GM12878 (cell line): ENCODE data around the gene LOX. TPM values are rescaled to one million over a fixed set of nuclear protein-coding genes. Genes with fewer than 3 reads are reported as not detected.

Experiments
- ATAC-seq: fragments of 200-7000 bp; cut with Tn5 transposase; 3 replicates; pipeline ENCODE4 v1.9.1; 2020; ENCODE audit warnings: mild to moderate bottlenecking, moderate library complexity
- BruUV-seq: library from RNA; stranded (reverse); fragments of 400-500 nt; replicated peaks from 2 replicates; lab custom pipeline; 2021; lab: Mats Ljungman, UMichigan
- CTCF ChIA-PET: fragments of 300-600 bp; sonication (Branson Sonifier 250); formaldehyde crosslinking; extraction: SDS; loops from one replicate; lab custom pipeline; 2021; ENCODE audit warnings: inconsistent platforms; lab: Yijun Ruan, JAX
- POLR2A ChIA-PET: fragments of 350-600 bp; formaldehyde crosslinking; extraction: SDS; loops from one replicate; lab custom pipeline; 2021; ENCODE audit warnings: inconsistent platforms; lab: Charles Lee
- RAD21 ChIA-PET: fragments of 300-600 bp; sonication (Branson Sonifier 250); formaldehyde crosslinking; loops from one replicate; lab custom pipeline; 2023; ENCODE audit warnings: antibody characterized with exemption; ENCODE audit not compliant: unreplicated experiment; lab: Charles Lee
- SMC1A ChIA-PET: fragments of 300-600 bp; sonication (Branson Sonifier 250); formaldehyde crosslinking; loops from one replicate; lab custom pipeline; 2023; ENCODE audit not compliant: unreplicated experiment, uncharacterized antibody; lab: Charles Lee
- DNase-seq: peaks from one replicate; pipeline ENCODE4 v3.0.0-alpha.2; 2011; ENCODE audit warnings: low read depth, low spot score
- FAIRE-seq: peaks from 3 replicates; lab custom pipeline; 2011; peaks lifted over from hg19 to GRCh38; lab: Jason Lieb, UNC
- H2AFZ ChIP-seq: 2 replicates; pipeline ENCODE4 v1.6.0; 2011; ENCODE audit warnings: low read depth, low read length, control low read depth; ENCODE audit not compliant: control insufficient read depth
- H3K27ac ChIP-seq: 2 replicates; pipeline ENCODE4 v1.5.1; 2011; ENCODE audit warnings: control low read depth; ENCODE audit not compliant: control insufficient read depth, insufficient read depth
- H3K27me3 ChIP-seq, 2 experiments: replicated peaks in 1 of 2; 2 replicates each; pipeline versions ENCODE4 v1.6.0 to v1.6.1; 2011; ENCODE audit warnings: low read length in 1 of 2; ENCODE audit not compliant: control insufficient read depth in 2 of 2, insufficient read depth in 2 of 2
- H3K36me3 ChIP-seq, 2 experiments: 2 replicates each; pipeline ENCODE4 v1.5.1; 2011; ENCODE audit warnings: low read length in 1 of 2; ENCODE audit not compliant: control insufficient read depth in 2 of 2, insufficient read depth in 2 of 2
- H3K4me1 ChIP-seq: 2 replicates; pipeline ENCODE4 v1.6.1; 2011; ENCODE audit warnings: mild to moderate bottlenecking, low read length, moderate library complexity, mixed read lengths; ENCODE audit not compliant: control insufficient read depth, insufficient read depth
- H3K4me2 ChIP-seq: 2 replicates; pipeline ENCODE4 v1.6.0; 2011; ENCODE audit warnings: control low read depth; ENCODE audit not compliant: control insufficient read depth, insufficient read depth
- H3K4me3 ChIP-seq: fragments of 200-600 bp; sonication (generic); 2 replicates; pipeline ENCODE4 v1.5.1; 2016
- H3K79me2 ChIP-seq: 2 replicates; pipeline ENCODE4 v1.6.0; 2011; ENCODE audit warnings: low read length; ENCODE audit not compliant: control insufficient read depth, insufficient read depth
- H3K9ac ChIP-seq: 2 replicates; pipeline ENCODE4 v1.8.0; 2011; ENCODE audit warnings: low read length, control low read depth, mixed read lengths; ENCODE audit not compliant: control insufficient read depth, insufficient read depth
- H3K9me3 ChIP-seq: replicated peaks from 3 replicates; pipeline ENCODE4 v1.5.1; 2011; ENCODE audit warnings: mild to moderate bottlenecking, low read length; ENCODE audit not compliant: control insufficient read depth, insufficient read depth
- H4K20me1 ChIP-seq: 2 replicates; pipeline ENCODE4 v1.6.0; 2011; ENCODE audit not compliant: control insufficient read depth, insufficient read depth
- BHLHE40 ChIP-seq, 2 experiments: fragments of 450-650 bp in 1 of 2; IDR thresholded peaks; 2 replicates each; pipeline ENCODE4 v1.6.1; 2011 to 2017; ENCODE audit warnings: low read depth in 2 of 2, borderline replicate concordance in 1 of 2, improper control_type of control experiment in 1 of 2, low read length in 1 of 2, mild to moderate bottlenecking in 1 of 2
- MXI1 ChIP-seq: fragments of 150-350 bp; IDR thresholded peaks from 2 replicates; pipeline ENCODE4 v1.6.1; 2011; ENCODE audit warnings: low read depth, mild to moderate bottlenecking, inconsistent platforms, low read length, improper control_type of control experiment
- SPI1 ChIP-seq: IDR thresholded peaks from 2 replicates; pipeline ENCODE4 v1.6.1; 2011; ENCODE audit warnings: low read depth, mild to moderate bottlenecking, low read length, moderate library complexity, borderline replicate concordance; ENCODE audit not compliant: insufficient read depth
- ZNF24 ChIP-seq: fragments of 450-650 bp; IDR thresholded peaks from 2 replicates; pipeline ENCODE4 v1.6.1; 2017; ENCODE audit warnings: antibody characterized with exemption, mild to moderate bottlenecking
- ZZZ3 ChIP-seq: IDR thresholded peaks from 2 replicates; pipeline ENCODE4 v1.6.1; 2011; ENCODE audit warnings: low read depth; ENCODE audit not compliant: control insufficient read depth, insufficient read length
- WGBS: methylation state at CpG from one replicate; pipeline ENCODE4 v1.1.6; 2016; ENCODE audit warnings: low lambda C conversion rate; ENCODE audit not compliant: insufficient replicate concordance, insufficient coverage; ENCODE audit errors: missing lambda C conversion rate; 5-methylcytosine and 5-hydroxymethylcytosine counted together
- in situ Hi-C: fragments of 300-500 bp; cut with MboI; formaldehyde crosslinking; loops from 9 replicates; pipeline ENCODE4 v1.14.3; 2018; ENCODE audit warnings: mixed read lengths
- intact Hi-C: fragments of 100-400 bp; cut with micrococcal nuclease; formaldehyde crosslinking; loops from one replicate; pipeline ENCODE4 v1.14.2; 2022; ENCODE audit not compliant: unreplicated experiment
- polyA plus RNA-seq, 11 experiments: library from polyadenylated mRNA; depleted of rRNA in 4 of 11; unstranded in 6 of 11; stranded (reverse) in 5 of 11; fragments of >200 nt; fragmentation: Nextera tagmentation in 4 of 11; fragmentation: Illumina TruSeq in 1 of 11; extraction: Ambion mirVana in 4 of 11; extraction: Trizol in 1 of 11; gene quantifications; 1 replicate in 1 of 11; 2 replicates in 10 of 11; pipeline versions ENCODE4 v1.2.1 to v1.2.3, GENCODE V29; 2011 to 2016; ENCODE audit warnings: inconsistent platforms in 2 of 11, missing spikeins in 2 of 11, low read depth in 1 of 11
- total RNA-seq, 4 experiments: library from RNA; depleted of rRNA in 3 of 4; stranded (reverse); fragments of >200 nt in 3 of 4; fragmentation: Illumina TruSeq in 1 of 4; extraction: Trizol in 1 of 4; gene quantifications; 2 replicates each; pipeline versions ENCODE4 v1.2.1 to v1.2.3, GENCODE V29; 2013 to 2021

The LOX gene
- total and polyA plus RNA-seq, 10 of the 15 experiments (the other 5 are each of a cell fraction or from before 2014, with no cell fraction given): 0.03 to 0.69 (median 0.07) TPM; not detected in 1

- intact Hi-C loops: no loop called here
- Histone ChIP-seq H3K4me3 (no peak overlapping the region), H3K27ac (no peak overlapping the region), H3K4me1 (no peaks in the 10 kb centered on the region), H3K4me2 (no peak overlapping the region), H2AFZ (no peak overlapping the region), H3K9me3 (no peaks in the 10 kb centered on the region), H3K9ac (no peak overlapping the region), H4K20me1 (no peaks in the 10 kb centered on the region), H3K79me2 (no peaks in the 10 kb centered on the region), H3K36me3 (no peaks in the 10 kb centered on the region), H3K27me3 (0 out of 4 replicates have a peak, but pooled peaks cover 0 to 2% of the 10 kb centered on the region in 2 experiments)
- BruUV-seq: no TSS peak
- RAD21 ChIA-PET: interaction anchor here (0.6 kb wide), 1 partner anchor 788 kb away, joined by 4 read pairs; no protein-coding TSS in a partner anchor
- SMC1A ChIA-PET: no interaction called here
- no peak for FAIRE-seq
- CTCF ChIA-PET: interaction anchor here (0.8 to 1.2 kb wide), 2 partner anchors 9 to 18 kb away, joined by 3 to 4 read pairs; no protein-coding TSS in a partner anchor
- POLR2A ChIA-PET: no interaction called here
- in situ Hi-C loops: no loop called here
- no peak for TF ChIP-seq MXI1
- TF ChIP-seq SPI1: no peak
- no peak for TF ChIP-seq ZNF24
- TF ChIP-seq BHLHE40 (IDR thresholded peaks at IDR 0.05; ENCODE audit: borderline replicate concordance in 1 of 2, low read depth in 2 of 2, low read length in 1 of 2): no peak
- TF ChIP-seq ZZZ3: no peak
- no peak for DNase-seq
- 79% methylated on average over 7 of the region's 7 CpGs for WGBS
- no peak for ATAC-seq
Measured at GRCh38 chr5:122093415-122094180, 15.5 kb upstream of the LOX start.
